ENCODE data around the gene C2CD3.
"Not testable (repeated sequence)": the region's sequence is repeated elsewhere in the genome, so short reads cannot be mapped to it uniquely, and the experiment has no call there.

Gene C2CD3

GRCh38 chr11:74162681-74163467 lies 7.9 kb downstream of the C2CD3 start:
- no peak for DNase-seq (ENCODE audit: low read depth)

DNA sequence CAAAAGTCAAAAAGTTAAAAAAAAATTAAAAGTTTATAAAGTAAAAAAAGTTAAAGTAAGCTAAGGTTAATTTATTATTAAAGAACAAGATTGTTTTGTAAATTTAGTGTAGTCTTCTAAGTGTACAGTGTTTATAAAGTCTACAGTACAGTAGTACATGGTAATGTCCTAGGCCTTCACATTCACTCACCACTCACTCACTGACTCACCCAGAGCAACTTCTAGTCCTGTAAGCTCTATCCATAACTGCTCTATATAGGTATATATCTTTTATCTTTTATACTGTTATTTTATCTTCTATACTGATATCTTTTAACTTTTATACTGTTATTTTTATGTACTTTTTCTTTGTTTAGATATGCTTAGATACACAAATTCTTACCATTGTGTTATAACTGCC lies 11.2 kb downstream of the C2CD3 start:
- DNase-seq (ENCODE audit: low read depth): no peak

DNA sequence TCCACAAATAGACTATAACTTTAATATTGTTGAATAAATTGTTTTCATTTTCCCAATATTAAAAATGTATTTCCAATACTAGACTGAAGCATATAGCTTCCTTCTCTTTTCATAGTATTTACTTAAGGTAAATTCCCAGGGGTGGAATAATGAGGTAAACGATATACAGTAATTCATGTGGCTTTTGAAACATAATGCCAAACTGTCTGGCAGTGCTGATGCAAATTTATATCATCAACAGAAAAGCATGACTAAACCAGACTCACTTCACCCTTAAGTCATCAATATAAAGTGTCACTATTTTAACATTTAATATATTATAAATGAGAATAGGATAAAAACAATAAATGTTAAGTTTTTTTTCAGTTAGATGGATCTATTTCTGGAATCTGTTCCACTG lies 13.6 kb downstream of the C2CD3 start:
- DNase-seq (ENCODE audit: low read depth): no peak

GRCh38 chr11:74154620-74155281 lies 16.1 kb downstream of the C2CD3 start:
- no peak for DNase-seq (ENCODE audit: low read depth)

DNA sequence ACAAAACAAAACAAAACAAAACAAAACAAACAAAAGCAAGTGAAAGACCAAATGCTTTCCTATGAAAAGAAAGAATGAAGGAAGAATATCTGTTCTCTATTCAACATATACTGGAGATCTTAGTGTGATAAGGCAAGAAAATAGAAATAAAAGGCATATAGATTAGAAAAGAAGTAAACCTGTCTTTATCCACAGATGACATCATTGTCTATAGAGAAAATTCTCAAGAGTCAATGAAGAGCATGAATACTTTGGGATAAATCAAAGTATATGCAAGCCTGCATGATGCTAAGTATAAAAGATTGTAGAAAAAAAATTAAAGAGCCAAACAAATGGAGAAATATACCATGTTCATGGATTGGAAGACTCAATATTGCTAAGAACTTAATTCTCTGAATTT lies 17.6 kb downstream of the C2CD3 start:
- DNase-seq (ENCODE audit: low read depth): no peak

GRCh38 chr11:74147199-74147929 lies 23.4 kb downstream of the C2CD3 start:
- no peak for DNase-seq (ENCODE audit: low read depth)

- DNase-seq (ENCODE audit: low read depth): no peak
Observed at GRCh38 chr11:74144592-74144991, 26.2 kb downstream of the C2CD3 start.

- no peak for DNase-seq (ENCODE audit: low read depth)
Observed at GRCh38 chr11:74142624-74143023, 28.2 kb downstream of the C2CD3 start.

DNA sequence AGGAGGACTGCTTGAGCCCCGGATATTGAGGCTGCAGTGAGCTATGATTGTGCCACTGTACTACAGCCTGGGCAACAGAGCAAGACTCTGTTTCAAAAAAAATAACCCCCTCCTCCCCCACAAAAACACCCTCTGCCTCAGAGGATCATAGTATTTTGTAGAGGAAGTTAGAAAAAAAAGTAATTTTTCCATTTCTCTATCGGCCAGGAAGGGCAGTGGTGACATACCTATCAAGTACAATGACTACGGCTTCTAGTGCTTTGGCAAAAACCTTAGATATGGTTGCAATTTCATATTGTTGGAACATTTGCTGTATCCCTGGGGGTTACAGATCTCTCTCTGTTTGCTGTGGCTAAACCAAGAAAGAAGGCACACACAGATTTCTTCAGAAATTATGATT lies 28.9 kb downstream of the C2CD3 start:
- DNase-seq (ENCODE audit: low read depth): no peak

DNA sequence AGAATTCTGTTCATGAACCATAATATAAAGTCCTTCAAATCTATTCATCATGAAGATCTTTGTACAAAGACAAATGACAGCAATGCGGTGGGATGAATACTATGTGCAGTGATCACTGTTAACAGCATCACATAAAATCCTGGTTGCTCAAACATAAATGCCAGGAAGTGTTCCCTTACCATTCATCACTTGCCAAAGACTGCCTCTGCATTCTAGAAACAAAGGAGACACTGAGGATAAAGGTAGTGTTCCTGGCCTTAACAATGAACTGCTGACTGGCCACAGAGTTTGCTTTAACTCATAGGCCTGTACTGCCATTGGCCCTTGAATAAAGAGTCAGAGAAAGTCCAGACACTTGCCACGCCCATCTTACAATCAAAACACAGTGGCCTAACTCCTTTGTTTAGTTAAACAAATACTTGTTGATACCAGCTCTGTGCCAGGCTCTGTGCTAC lies 29.5 kb downstream of the C2CD3 start:
- no peak for DNase-seq (ENCODE audit: low read depth)

DNA sequence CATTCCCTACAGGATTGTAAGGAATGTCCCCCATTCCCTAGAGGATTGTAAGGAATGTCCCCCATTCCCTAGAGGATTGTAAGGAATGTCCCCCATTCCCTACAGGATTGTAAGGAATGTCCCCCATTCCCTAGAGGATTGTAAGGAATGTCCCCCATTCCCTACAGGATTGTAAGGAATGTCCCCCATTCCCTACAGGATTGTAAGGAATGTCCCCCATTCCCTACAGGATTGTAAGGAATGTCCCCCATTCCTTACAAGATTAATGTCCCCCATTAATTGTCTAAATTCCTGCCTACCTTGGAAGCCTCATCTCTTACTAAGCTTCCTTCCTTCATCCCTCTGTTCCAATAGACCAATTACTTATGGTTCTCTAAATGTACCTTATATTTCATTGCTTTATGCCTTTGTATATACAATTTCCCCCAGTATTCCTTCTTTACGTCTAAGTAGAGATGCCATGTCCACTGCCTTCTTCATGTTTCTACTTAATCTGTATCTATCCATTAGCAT lies 30.8 kb downstream of the C2CD3 start:
- DNase-seq (ENCODE audit: low read depth): not testable (repeated sequence)

DNA sequence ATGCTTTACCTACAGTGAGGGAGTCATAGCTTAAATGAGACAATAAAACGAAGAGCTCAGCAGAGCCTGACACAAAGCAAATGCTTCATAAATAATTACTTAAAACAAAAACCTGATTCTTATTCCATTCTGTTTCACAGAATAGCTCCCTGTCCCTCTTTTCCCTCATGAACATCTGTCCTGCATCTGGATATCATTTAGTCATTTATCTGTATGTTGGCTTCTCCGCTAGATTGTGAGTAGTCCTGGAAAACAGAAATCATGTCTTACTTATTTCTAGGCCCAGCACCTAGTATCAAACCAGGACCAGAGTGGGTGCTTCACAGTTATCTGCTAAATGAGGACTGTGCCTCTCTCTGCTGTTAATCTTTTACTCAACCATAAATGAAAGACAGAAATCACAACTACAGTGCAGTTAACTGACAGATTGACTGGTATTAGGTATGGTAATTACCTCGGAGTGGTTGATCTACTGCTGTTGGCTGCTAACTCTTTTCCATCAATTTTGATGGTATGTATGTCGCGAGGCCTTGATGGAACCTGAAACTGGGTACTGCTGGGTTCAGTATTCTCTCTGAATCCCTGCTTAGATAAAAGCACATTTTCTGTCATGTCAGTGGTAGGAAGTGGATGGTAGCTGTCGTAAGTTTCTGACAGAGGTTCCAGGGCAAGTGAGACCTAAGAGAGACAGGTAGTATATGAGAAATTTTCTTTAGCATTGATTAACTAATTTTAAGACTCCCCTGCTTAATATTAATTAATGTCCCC lies 31.5 kb downstream of the C2CD3 start:
- no peak for DNase-seq (ENCODE audit: low read depth)

DNA sequence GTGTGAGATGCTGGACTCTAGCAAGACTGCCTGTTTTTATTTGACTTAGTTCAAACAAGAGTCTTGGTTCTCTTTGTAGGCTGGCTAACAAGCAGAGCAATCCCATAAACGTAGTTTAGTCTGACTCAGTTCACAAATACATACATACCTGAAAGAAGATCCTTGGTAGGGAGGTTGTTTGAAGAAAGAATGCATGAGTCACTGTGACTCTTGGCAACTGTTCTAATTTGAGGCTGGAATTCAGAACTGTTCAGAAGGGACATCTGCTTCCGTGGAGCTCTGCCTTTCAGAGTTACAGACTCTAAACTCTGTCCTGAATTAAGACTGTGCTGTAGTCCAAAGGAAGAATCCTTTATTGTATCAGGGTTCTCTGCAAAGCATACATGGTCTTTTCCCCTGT lies 32.2 kb downstream of the C2CD3 start:
- no peak for DNase-seq (ENCODE audit: low read depth)

DNA sequence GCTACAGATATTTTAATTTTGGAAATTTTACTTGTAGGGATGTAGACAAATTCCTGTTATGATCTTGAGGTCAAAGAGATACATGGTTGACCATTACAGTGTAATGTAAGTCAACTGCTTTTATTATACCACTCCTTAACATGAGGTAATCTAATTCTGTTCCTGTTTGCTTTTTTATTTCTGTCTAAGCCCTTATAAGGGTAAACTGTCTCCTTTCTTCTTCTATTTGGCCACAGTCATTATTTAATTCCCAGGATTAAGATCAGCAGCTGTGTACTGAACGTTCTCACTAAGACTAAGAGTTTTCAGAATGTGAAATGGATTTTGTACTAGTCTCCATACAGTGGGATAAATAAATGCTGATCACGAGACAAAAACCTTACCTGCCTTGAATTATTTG lies 32.8 kb downstream of the C2CD3 start:
- DNase-seq (ENCODE audit: low read depth): no peak

- no peak for DNase-seq (ENCODE audit: low read depth)
Observed at GRCh38 chr11:74135127-74135840, 35.5 kb downstream of the C2CD3 start.

GRCh38 chr11:74134661-74135060 lies 36.1 kb downstream of the C2CD3 start:
- no peak for DNase-seq (ENCODE audit: low read depth)

GRCh38 chr11:74133436-74133835 lies 37.4 kb downstream of the C2CD3 start:
- no peak for DNase-seq (ENCODE audit: low read depth)

- DNase-seq (ENCODE audit: low read depth): no peak
Observed at GRCh38 chr11:74132833-74133232, 38.0 kb downstream of the C2CD3 start.

DNA sequence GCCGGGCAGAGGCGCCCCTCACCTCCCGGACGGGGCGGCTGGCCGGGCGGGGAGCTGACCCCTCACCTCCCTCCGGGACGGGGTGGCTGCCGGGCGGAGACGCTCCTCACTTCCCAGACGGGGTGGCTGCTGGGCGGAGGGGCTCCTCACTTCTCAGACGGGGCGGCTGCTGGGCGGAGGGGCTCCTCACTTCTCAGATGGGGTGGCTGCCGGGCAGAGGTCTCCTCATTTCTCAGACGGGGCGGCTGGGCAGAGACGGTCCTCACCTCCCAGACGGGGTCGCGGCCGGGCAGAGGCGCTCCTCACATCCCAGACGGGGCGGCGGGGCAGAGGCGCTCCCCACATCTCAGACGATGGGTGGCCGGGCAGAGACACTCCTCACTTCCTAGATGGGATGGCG lies 41.7 kb downstream of the C2CD3 start:
- not testable (repeated sequence) for DNase-seq (ENCODE audit: low read depth)

GRCh38 chr11:74123008-74123448 lies 47.8 kb downstream of the C2CD3 start:
- DNase-seq (ENCODE audit: low read depth): no peak

- DNase-seq (ENCODE audit: low read depth): no peak
Observed at GRCh38 chr11:74121804-74122203, 49.0 kb downstream of the C2CD3 start.
